DOHH2 (cell line): ENCODE data around the gene IFI16.

Experiments
- H3F3A ChIP-seq: fragments of 200-600 bp; sonication (generic), shearing (Covaris generic); 2 replicates; pipeline ENCODE4 v1.6.0; 2016; ENCODE audit warnings: antibody characterized with exemption, mild to moderate bottlenecking; ENCODE audit not compliant: control insufficient read depth, insufficient read depth
- H3K27ac ChIP-seq: fragments of 200-600 bp; sonication (generic); 2 replicates; pipeline ENCODE4 v1.5.1; 2014; ENCODE audit warnings: low read depth, mild to moderate bottlenecking, low read length, moderate library complexity
- H3K27me3 ChIP-seq: fragments of 200-600 bp; sonication (generic); 2 replicates; pipeline ENCODE4 v1.6.1; 2014; ENCODE audit warnings: mild to moderate bottlenecking, low read length, mixed read lengths; ENCODE audit not compliant: control insufficient read depth
- H3K36me3 ChIP-seq: fragments of 200-600 bp; sonication (generic); 2 replicates; pipeline ENCODE4 v1.6.1; 2014; ENCODE audit warnings: mild to moderate bottlenecking, low read length, moderate library complexity, mixed read lengths; ENCODE audit not compliant: control insufficient read depth
- H3K4me1 ChIP-seq: fragments of 200-600 bp; sonication (generic); 2 replicates; pipeline ENCODE4 v1.6.1; 2014; ENCODE audit warnings: mild to moderate bottlenecking, low read length, mixed read lengths; ENCODE audit not compliant: control insufficient read depth
- H3K4me2 ChIP-seq: fragments of 200-600 bp; sonication (generic); 2 replicates; pipeline ENCODE4 v1.6.0; 2014; ENCODE audit warnings: mild to moderate bottlenecking, low read length, moderate library complexity
- H3K4me3 ChIP-seq: fragments of 200-600 bp; sonication (generic); 2 replicates; pipeline ENCODE4 v1.5.1; 2014; ENCODE audit warnings: mild to moderate bottlenecking, low read length, mixed read lengths
- H3K79me2 ChIP-seq: fragments of 200-600 bp; sonication (generic); 2 replicates; pipeline ENCODE4 v1.6.1; 2014; ENCODE audit warnings: mild to moderate bottlenecking, low read length, mixed read lengths; ENCODE audit not compliant: control insufficient read depth
- H3K9me2 ChIP-seq: fragments of 200-600 bp; sonication (generic); replicated peaks from 2 replicates; pipeline ENCODE4 v1.6.1; 2014; ENCODE audit warnings: mild to moderate bottlenecking, low read length, mixed read lengths; ENCODE audit not compliant: control insufficient read depth
- H3K9me3 ChIP-seq: fragments of 200-600 bp; sonication (generic); 2 replicates; pipeline ENCODE4 v1.6.1; 2014; ENCODE audit warnings: antibody characterized with exemption, low read length, mixed read lengths; ENCODE audit not compliant: control insufficient read depth, insufficient read depth
- H4K20me1 ChIP-seq: fragments of 200-600 bp; sonication (generic); 2 replicates; pipeline ENCODE4 v1.6.0; 2014; ENCODE audit warnings: low read depth, mild to moderate bottlenecking, antibody characterized with exemption, low read length, moderate library complexity; ENCODE audit not compliant: control insufficient read depth, insufficient read depth
- CTCF ChIP-seq: fragments of 200-600 bp; sonication (generic); IDR thresholded peaks from one replicate; pipeline ENCODE4 v1.5.1; 2014; ENCODE audit warnings: antibody characterized with exemption, mild to moderate bottlenecking, low read depth, low read length; ENCODE audit not compliant: poor library complexity, severe bottlenecking
- EZH2phosphoT487 ChIP-seq: fragments of 200-600 bp; sonication (generic); IDR thresholded peaks from 2 replicates; pipeline ENCODE4 v1.6.1; 2017; ENCODE audit warnings: borderline replicate concordance, mild to moderate bottlenecking, antibody characterized with exemption, low read length, moderate library complexity, mixed read lengths

The IFI16 gene

GRCh38 chr1:159009704-159010361, at the start of gene IFI16:
TSS of gene IFI16 (plus strand) at chr1:159009907. CDS start at chr1:159014681, 4,774 bp downstream.
- H3F3A ChIP-seq, result peaks cover 32% of the 10 kb centered on the region
- peaks cover 65% of the 10 kb centered on the region for H3K79me2 ChIP-seq
- no peaks in the 10 kb centered on the region for H3K9me3 ChIP-seq
- peak within 1 kb of the TSS; percentile 94 for H3K4me3 ChIP-seq
- H3K4me1 ChIP-seq, result peaks cover 70% of the 10 kb centered on the region
- no peaks in the 10 kb centered on the region for H3K9me2 ChIP-seq
- H4K20me1 ChIP-seq, result no peaks in the 10 kb centered on the region
- TF ChIP-seq CTCF (no peak), EZH2phosphoT487 (no peak)
- peak within 1 kb of the TSS; percentile 95 for H3K4me2 ChIP-seq
- H3K27me3 ChIP-seq, result no peaks in the 10 kb centered on the region
- peaks cover 50% of the 10 kb centered on the region for H3K36me3 ChIP-seq
- peak within 1 kb of the TSS; percentile 88 for H3K27ac ChIP-seq

- Histone ChIP-seq H3K4me2 (no peak overlapping the region), H3K9me2 (no peaks in the 10 kb centered on the region), H3K27ac (no peak overlapping the region), H3F3A (no peaks in the 10 kb centered on the region), H3K4me3 (no peak overlapping the region), H3K27me3 (0 out of 2 replicates have a peak, but pooled peaks cover 5% of the 10 kb centered on the region), H3K9me3 (no peaks in the 10 kb centered on the region), H3K36me3 (no peaks in the 10 kb centered on the region), H4K20me1 (no peaks in the 10 kb centered on the region), H3K4me1 (no peaks in the 10 kb centered on the region), H3K79me2 (no peaks in the 10 kb centered on the region)
- TF ChIP-seq CTCF, result no peak
- no peak for TF ChIP-seq EZH2phosphoT487
Observed at GRCh38 chr1:158961178-158961577, 48.5 kb upstream of the IFI16 start.

GRCh38 chr1:158962983-158963382, 46.7 kb upstream of the IFI16 start:
- Histone ChIP-seq H3K36me3 (no peaks in the 10 kb centered on the region), H3K4me3 (no peak overlapping the region), H3K4me2 (no peak overlapping the region), H3K4me1 (no peaks in the 10 kb centered on the region), H3K79me2 (no peaks in the 10 kb centered on the region), H3K27me3 (peaks cover 7% of the 10 kb centered on the region; the same call in 1 of the 2 replicates), H3K27ac (no peak overlapping the region), H3F3A (no peaks in the 10 kb centered on the region), H4K20me1 (no peaks in the 10 kb centered on the region), H3K9me3 (no peaks in the 10 kb centered on the region), H3K9me2 (no peaks in the 10 kb centered on the region)
- TF ChIP-seq EZH2phosphoT487, result no peak
- no peak for TF ChIP-seq CTCF
